Measurements from ENCODE around the gene EIF1AY. TPM values are rescaled to one million over a fixed set of nuclear protein-coding genes. Genes with fewer than 3 reads are reported as not detected.

The EIF1AY gene
- total RNA-seq, 1 donor from 2014 or later: 30.2 TPM

DNA sequence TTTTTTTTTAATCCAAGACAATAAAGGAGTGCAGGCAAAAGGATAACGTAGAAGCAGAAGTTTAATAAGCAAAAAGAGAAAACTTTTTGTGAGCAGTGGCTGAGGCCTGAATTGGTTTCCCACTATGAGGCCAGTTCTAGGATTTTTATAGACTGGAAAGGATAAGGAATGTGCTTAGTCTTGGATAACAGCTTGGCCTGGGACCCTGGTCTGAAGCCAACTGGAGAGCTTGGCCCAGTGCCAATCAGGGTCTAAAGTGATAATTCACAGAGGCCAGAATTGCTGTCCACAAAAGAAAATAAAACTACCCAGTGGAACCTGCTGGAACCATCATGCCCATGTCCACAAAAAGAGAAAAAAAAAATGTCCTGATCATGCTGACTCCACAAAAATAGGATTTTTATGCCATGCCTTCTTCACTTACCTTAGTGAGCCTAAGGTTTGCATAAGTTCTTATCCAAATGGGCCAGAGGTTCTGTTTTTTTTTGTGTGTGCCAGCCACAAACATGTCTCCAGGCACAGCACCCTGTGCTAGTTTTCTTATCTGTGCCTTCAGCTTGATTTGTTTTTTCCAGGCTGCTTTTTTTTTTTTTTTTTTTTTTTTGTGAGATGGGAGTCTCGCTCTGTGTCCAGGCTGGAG lies 15.6 kb upstream of the EIF1AY start:
- no peak for DNase-seq

GRCh38 chrY:20571306-20571705 lies 4.3 kb upstream of the EIF1AY start:
- Histone ChIP-seq H3K4me3 (no peak overlapping the region), H3K9me3 (no peaks in the 10 kb centered on the region), H3K27me3 (no peaks in the 10 kb centered on the region), H3K4me1 (no peaks in the 10 kb centered on the region), H3K36me3 (no peaks in the 10 kb centered on the region), H3K27ac (no peak overlapping the region)
- ATAC-seq: no peak
- no peak for TF ChIP-seq CTCF (IDR thresholded peaks at IDR 0.05)
- intact Hi-C loops (cut with DNase I): no loop called here
- DNase-seq: no peak

More for the DNA sequence above, 15.6 kb upstream of the EIF1AY start:
- Histone ChIP-seq H3K4me3 (no peak overlapping the region), H3K36me3 (no peaks in the 10 kb centered on the region), H3K4me1 (no peaks in the 10 kb centered on the region), H3K9me3 (no peaks in the 10 kb centered on the region), H3K27me3 (no peaks in the 10 kb centered on the region), H3K27ac (peak overlapping the region; percentile 11)
- no peak for ATAC-seq
- TF ChIP-seq CTCF (IDR thresholded peaks at IDR 0.05): no peak
- intact Hi-C loops (cut with DNase I): no loop called here

- ATAC-seq (no peak), DNase-seq (no peak)
- Histone ChIP-seq H3K27me3 (no peaks in the 10 kb centered on the region), H3K27ac (peak overlapping the region; percentile 95), H3K4me1 (no peaks in the 10 kb centered on the region), H3K4me3 (peak overlapping the region; percentile 67), H3K9me3 (no peaks in the 10 kb centered on the region), H3K36me3 (no peaks in the 10 kb centered on the region)
- intact Hi-C loops (cut with DNase I): no loop called here
- TF ChIP-seq CTCF (IDR thresholded peaks at IDR 0.05): no peak
Observed at GRCh38 chrY:20576506-20576905, 930 bp downstream of the EIF1AY start.

DNA sequence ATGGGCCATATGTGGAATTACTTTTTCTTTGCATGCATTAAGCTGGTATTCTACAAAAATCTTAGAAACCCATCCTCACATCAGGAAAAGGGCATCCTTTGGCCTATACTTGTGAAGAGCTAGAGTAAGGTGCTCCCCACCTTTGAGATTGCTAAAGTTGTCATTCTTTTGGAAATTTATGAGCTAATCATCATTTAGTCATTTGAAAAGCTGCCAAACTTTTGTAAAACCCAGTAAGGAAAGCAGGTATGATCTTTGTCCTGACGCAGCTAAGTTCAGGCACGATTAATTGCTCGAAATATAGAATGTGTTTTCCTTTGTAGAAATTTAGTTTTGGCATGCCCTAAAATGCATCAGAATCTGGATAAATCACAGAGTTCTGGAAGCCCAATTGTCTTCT lies 2.6 kb downstream of the EIF1AY start:
- Histone ChIP-seq H3K9me3 (no peaks in the 10 kb centered on the region), H3K27ac (no peak overlapping the region), H3K36me3 (no peaks in the 10 kb centered on the region), H3K27me3 (no peaks in the 10 kb centered on the region), H3K4me3 (no peak overlapping the region), H3K4me1 (no peaks in the 10 kb centered on the region)
- TF ChIP-seq CTCF (IDR thresholded peaks at IDR 0.05): no peak
- ATAC-seq (no peak), DNase-seq (no peak)
- intact Hi-C loops (cut with DNase I): no loop called here

DNA sequence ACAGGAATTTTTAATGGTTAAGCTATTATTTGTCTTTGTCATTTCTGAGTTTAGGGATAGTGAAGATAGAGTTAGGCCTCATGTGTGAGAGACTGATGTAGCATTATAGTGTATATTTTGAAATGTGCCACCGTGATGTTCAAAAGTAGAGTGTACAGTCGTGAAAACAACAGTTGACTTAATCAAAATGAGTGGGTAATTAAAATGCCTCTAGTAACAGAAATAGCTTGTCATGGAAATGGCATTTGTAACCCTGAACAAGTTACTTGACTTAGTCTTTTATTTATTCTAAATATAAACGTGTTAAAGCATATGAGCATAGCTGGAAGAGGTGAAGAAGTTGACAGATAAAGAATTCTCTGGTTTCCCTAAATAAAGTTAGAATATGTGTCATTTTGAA lies 6.1 kb downstream of the EIF1AY start:
- ATAC-seq (no peak), DNase-seq (no peak)
- intact Hi-C loops (cut with DNase I): no loop called here
- no peak overlapping the region for H3K4me3 ChIP-seq
- no peak overlapping the region for H3K27ac ChIP-seq
- H3K36me3 ChIP-seq: peaks cover 12% of the 10 kb centered on the region
- no peaks in the 10 kb centered on the region for H3K9me3 ChIP-seq
- TF ChIP-seq CTCF (IDR thresholded peaks at IDR 0.05): no peak
- H3K27me3 ChIP-seq: no peaks in the 10 kb centered on the region
- no peaks in the 10 kb centered on the region for H3K4me1 ChIP-seq

GRCh38 chrY:20586161-20586560 lies 10.6 kb downstream of the EIF1AY start:
- intact Hi-C loops (cut with DNase I): no loop called here
- TF ChIP-seq CTCF (IDR thresholded peaks at IDR 0.05): no peak
- H3K27me3 ChIP-seq: no peaks in the 10 kb centered on the region

More at GRCh38 chrY:20586161-20586560, 10.6 kb downstream of the EIF1AY start:
- Histone ChIP-seq H3K9me3 (no peaks in the 10 kb centered on the region), H3K4me1 (no peaks in the 10 kb centered on the region), H3K27ac (no peak overlapping the region), H3K4me3 (no peak overlapping the region), H3K36me3 (peaks cover 27% of the 10 kb centered on the region)
- DNase-seq (no peak), ATAC-seq (no peak)

Measured in upper lobe of right lung (tissue), 1 donor.